ENCODE measurements around the gene LCP1. TPM values are rescaled to one million over a fixed set of nuclear protein-coding genes. Genes with fewer than 3 reads are reported as not detected.
"Not testable (repeated sequence)": the region's sequence is repeated elsewhere in the genome, so short reads cannot be mapped to it uniquely, and the experiment has no call there.

Gene LCP1
- total and polyA plus RNA-seq, 2 donors from 2014 or later = 5.6 to 73.5 TPM

- intact Hi-C loops (cut with DNase I) = no loop called here
- H3K9ac ChIP-seq (ENCODE audit: low read length in 3 of 3) = no peak overlapping the region
- no peaks in the 10 kb centered on the region for H3K9me3 ChIP-seq (ENCODE audit: control insufficient read depth in 2 of 3, insufficient read depth in 1 of 3, low read length in 3 of 3)
- TF ChIP-seq CTCF (IDR thresholded peaks at IDR 0.05; ENCODE audit: borderline replicate concordance, extremely low read depth, insufficient read depth) = no peak
- H3K4me3 ChIP-seq (ENCODE audit: low read length in 3 of 3) = no peak overlapping the region
- no peak overlapping the region for H3K27ac ChIP-seq (ENCODE audit: low read depth in 2 of 2, low read length in 2 of 2)
- no peaks in the 10 kb centered on the region for H3K36me3 ChIP-seq (ENCODE audit: control insufficient read depth in 2 of 3, insufficient read depth in 3 of 3, low read length in 3 of 3)
- H3K27me3 ChIP-seq (ENCODE audit: control insufficient read depth, insufficient read depth, low read length) = no peaks in the 10 kb centered on the region
- no peaks in the 10 kb centered on the region for H3K4me1 ChIP-seq (ENCODE audit: control insufficient read depth in 2 of 3, insufficient read depth in 2 of 3, low read depth in 1 of 3, low read length in 3 of 3)
- FAIRE-seq (no peak), DNase-seq (no peak)
Measured at GRCh38 chr13:46164661-46165060, 17.3 kb downstream of the LCP1 start.

- intact Hi-C loops (cut with DNase I); FAIRE-seq: not testable (repeated sequence)
Measured at GRCh38 chr13:46162741-46163140, 19.2 kb downstream of the LCP1 start.

GRCh38 chr13:46160471-46161066 lies 21.4 kb downstream of the LCP1 start:
- H3K36me3 ChIP-seq (ENCODE audit: control insufficient read depth in 2 of 3, insufficient read depth in 3 of 3, low read length in 3 of 3) = no peaks in the 10 kb centered on the region
- DNase-seq = peak in 3 of 5 donors; percentile 22 to 90 (median 82)
- intact Hi-C loops (cut with DNase I) = no loop called here
- FAIRE-seq = peak; percentile 82
- H3K9ac ChIP-seq (ENCODE audit: low read length in 3 of 3) = no peak overlapping the region
- no peak overlapping the region for H3K4me3 ChIP-seq (ENCODE audit: low read length in 3 of 3)
- H3K9me3 ChIP-seq (ENCODE audit: control insufficient read depth in 2 of 3, insufficient read depth in 1 of 3, low read length in 3 of 3) = no peaks in the 10 kb centered on the region
- H3K4me1 ChIP-seq (ENCODE audit: control insufficient read depth in 2 of 3, insufficient read depth in 2 of 3, low read depth in 1 of 3, low read length in 3 of 3) = no peaks in the 10 kb centered on the region
- no peak overlapping the region for H3K27ac ChIP-seq (ENCODE audit: low read depth in 2 of 2, low read length in 2 of 2)
- no peaks in the 10 kb centered on the region for H3K27me3 ChIP-seq (ENCODE audit: control insufficient read depth, insufficient read depth, low read length)
- peak; percentile 86 for TF ChIP-seq CTCF (IDR thresholded peaks at IDR 0.05; ENCODE audit: borderline replicate concordance, extremely low read depth, insufficient read depth)

More at GRCh38 chr13:46162741-46163140, 19.2 kb downstream of the LCP1 start:
- not testable (repeated sequence) for H3K4me3 ChIP-seq (ENCODE audit: low read length in 3 of 3); H3K36me3 ChIP-seq (ENCODE audit: control insufficient read depth in 2 of 3, insufficient read depth in 3 of 3, low read length in 3 of 3); H3K27ac ChIP-seq (ENCODE audit: low read depth in 2 of 2, low read length in 2 of 2); H3K9me3 ChIP-seq (ENCODE audit: control insufficient read depth in 2 of 3, insufficient read depth in 1 of 3, low read length in 3 of 3); H3K9ac ChIP-seq (ENCODE audit: low read length in 3 of 3); H3K27me3 ChIP-seq (ENCODE audit: control insufficient read depth, insufficient read depth, low read length); H3K4me1 ChIP-seq (ENCODE audit: control insufficient read depth in 2 of 3, insufficient read depth in 2 of 3, low read depth in 1 of 3, low read length in 3 of 3)
- peak in 1 of 5 donors; percentile 75 for DNase-seq

- H3K36me3 ChIP-seq (ENCODE audit: control insufficient read depth in 2 of 3, insufficient read depth in 3 of 3, low read length in 3 of 3) = no peaks in the 10 kb centered on the region
- intact Hi-C loops (cut with DNase I) = no loop called here
- H3K9me3 ChIP-seq (ENCODE audit: control insufficient read depth in 2 of 3, insufficient read depth in 1 of 3, low read length in 3 of 3) = no peaks in the 10 kb centered on the region
- no peak for FAIRE-seq
- no peak for TF ChIP-seq CTCF (IDR thresholded peaks at IDR 0.05; ENCODE audit: borderline replicate concordance, extremely low read depth, insufficient read depth)
- DNase-seq = no peak
- no peak overlapping the region for H3K4me3 ChIP-seq (ENCODE audit: low read length in 3 of 3)
- H3K27me3 ChIP-seq (ENCODE audit: control insufficient read depth, insufficient read depth, low read length) = no peaks in the 10 kb centered on the region
- H3K4me1 ChIP-seq (ENCODE audit: control insufficient read depth in 2 of 3, insufficient read depth in 2 of 3, low read depth in 1 of 3, low read length in 3 of 3) = no peaks in the 10 kb centered on the region
- no peak overlapping the region for H3K9ac ChIP-seq (ENCODE audit: low read length in 3 of 3)
- H3K27ac ChIP-seq (ENCODE audit: low read depth in 2 of 2, low read length in 2 of 2) = no peak overlapping the region
Measured at GRCh38 chr13:46160065-46160464, 21.9 kb downstream of the LCP1 start.
